Keratinocyte (primary cell): ENCODE data around the gene USB1. TPM values are rescaled to one million over a fixed set of nuclear protein-coding genes. Genes with fewer than 3 reads are reported as not detected.

Source experiments
- DNase-seq: peaks from one replicate; pipeline ENCODE4 v3.0.0-alpha.2; 2011; ENCODE audit warnings: low read depth, missing footprints, low spot score
- FAIRE-seq: peaks from 2 replicates; lab custom pipeline; 2011; peaks lifted over from hg19 to GRCh38; lab: Jason Lieb, UNC
- H2AFZ ChIP-seq: 2 replicates; pipeline ENCODE4 v1.6.0; 2012; ENCODE audit warnings: low read length, control low read depth, inconsistent platforms; ENCODE audit not compliant: control insufficient read depth
- H3K27ac ChIP-seq: 2 replicates; pipeline ENCODE4 v1.5.1; 2011; ENCODE audit warnings: low read length; ENCODE audit not compliant: control insufficient read depth, insufficient read depth
- H3K27me3 ChIP-seq: 3 replicates; pipeline ENCODE4 v1.6.0; 2011; ENCODE audit warnings: low read length; ENCODE audit not compliant: control insufficient read depth, insufficient read depth; ENCODE audit errors: extremely low read depth
- H3K36me3 ChIP-seq, 2 experiments: 2 replicates in 1 of 2; 3 replicates in 1 of 2; pipeline ENCODE4 v1.5.1; 2011; ENCODE audit warnings: low read length in 2 of 2, mild to moderate bottlenecking in 1 of 2; ENCODE audit not compliant: control insufficient read depth in 2 of 2, insufficient read depth in 2 of 2; ENCODE audit errors: extremely low read depth in 1 of 2
- H3K4me1 ChIP-seq: 3 replicates; pipeline ENCODE4 v1.5.1; 2011; ENCODE audit warnings: low read length; ENCODE audit not compliant: control insufficient read depth, insufficient read depth; ENCODE audit errors: extremely low read depth
- H3K4me2 ChIP-seq: 3 replicates; pipeline ENCODE4 v1.6.0; 2011; ENCODE audit warnings: low read depth, low read length; ENCODE audit not compliant: control insufficient read depth, insufficient read depth; ENCODE audit errors: extremely low read depth
- H3K4me3 ChIP-seq, 3 experiments: fragments of 200-600 bp in 1 of 3; sonication (generic) in 1 of 3; 2 replicates in 2 of 3; 3 replicates in 1 of 3; pipeline ENCODE4 v1.5.1; 2011 to 2016; ENCODE audit warnings: low read length in 3 of 3, mild to moderate bottlenecking in 3 of 3, control low read depth in 2 of 3, inconsistent platforms in 1 of 3, low read depth in 1 of 3, mixed read lengths in 1 of 3, mixed run types in 1 of 3, moderate library complexity in 1 of 3; ENCODE audit not compliant: control insufficient read depth in 2 of 3, insufficient read depth in 2 of 3; ENCODE audit errors: extremely low read depth in 1 of 3
- H3K79me2 ChIP-seq: 2 replicates; pipeline ENCODE4 v1.6.0; 2012; ENCODE audit warnings: low read length; ENCODE audit not compliant: control insufficient read depth, insufficient read depth
- H3K9ac ChIP-seq: 3 replicates; pipeline ENCODE4 v1.6.0; 2011; ENCODE audit warnings: low read length; ENCODE audit not compliant: control insufficient read depth, insufficient read depth; ENCODE audit errors: extremely low read depth
- H3K9me1 ChIP-seq: 3 replicates; pipeline ENCODE4 v1.6.0; 2011; ENCODE audit warnings: low read length; ENCODE audit not compliant: control insufficient read depth, insufficient read depth; ENCODE audit errors: extremely low read depth
- H3K9me3 ChIP-seq: 2 replicates; pipeline ENCODE4 v1.5.1; 2012; ENCODE audit warnings: low read depth, low read length; ENCODE audit not compliant: control insufficient read depth
- H4K20me1 ChIP-seq: 3 replicates; pipeline ENCODE4 v1.6.0; 2011; ENCODE audit warnings: low read length; ENCODE audit not compliant: control insufficient read depth, insufficient read depth; ENCODE audit errors: extremely low read depth
- CTCF ChIP-seq, 3 experiments: IDR thresholded peaks in 1 of 3; conservative IDR thresholded peaks in 1 of 3; optimal IDR thresholded peaks in 1 of 3; 2 replicates in 2 of 3; 3 replicates in 1 of 3; pipeline versions ENCODE3 to v1.5.1; 2011; ENCODE audit warnings: low read length in 3 of 3, mild to moderate bottlenecking in 3 of 3, moderate library complexity in 2 of 3, control low read depth in 1 of 3, inconsistent platforms in 1 of 3; ENCODE audit not compliant: insufficient read depth in 2 of 3; ENCODE audit errors: extremely low read depth in 1 of 3
- EZH2 ChIP-seq: IDR thresholded peaks from one replicate; pipeline ENCODE4 v1.6.1; 2012; ENCODE audit warnings: inconsistent platforms, mild to moderate bottlenecking, low read length, moderate library complexity
- dilution Hi-C: fragments of 300-500 bp; cut with MboI; formaldehyde crosslinking; loops from one replicate; pipeline ENCODE4 v1.7.0; 2020; ENCODE audit warnings: low sequenced_read_pairs; ENCODE audit not compliant: extremely low pct_ligation_motif_present
- polyA plus RNA-seq, 5 experiments: library from polyadenylated mRNA; depleted of rRNA in 3 of 5; stranded (reverse) in 3 of 5; stranded (forward) in 1 of 5; unstranded in 1 of 5; fragments of >200 nt; gene quantifications; 1 replicate in 1 of 5; 2 replicates in 3 of 5; 3 replicates in 1 of 5; pipeline versions ENCODE4 v1.2.1 to v1.2.3, GENCODE V29; 2011 to 2012; ENCODE audit warnings: missing spikeins in 2 of 5, low read depth in 1 of 5, low replicate concordance in 1 of 5

USB1 gene
- polyA plus RNA-seq, 1 donor (not counting 4 experiments of a cell fraction or from before 2014, with no cell fraction given): 63.5 TPM

- Histone ChIP-seq H3K27me3 (peaks cover 7% of the 10 kb centered on the region), H2AFZ (no peak overlapping the region)
- TF ChIP-seq EZH2 (no peak), CTCF (optimal IDR thresholded peaks at IDR 0.05 in 1 of 3, IDR thresholded peaks at IDR 0.05 in 1 of 3, conservative IDR thresholded peaks at IDR 0.05 in 1 of 3; ENCODE audit: extremely low read depth in 1 of 3, insufficient read depth in 2 of 3, low read length in 3 of 3) (no peak)
Measured at GRCh38 chr16:57956270-57956808, 44.9 kb upstream of the USB1 start.

GRCh38 chr16:57956924-57957672 is 44.1 kb upstream of the USB1 start:
- Histone ChIP-seq H3K4me3 (no peak overlapping the region), H3K4me2 (no peak overlapping the region), H3K9ac (no peak overlapping the region), H2AFZ (no peak overlapping the region), H3K9me1 (no peaks in the 10 kb centered on the region), H3K4me1 (no peaks in the 10 kb centered on the region), H4K20me1 (no peaks in the 10 kb centered on the region), H3K79me2 (no peaks in the 10 kb centered on the region), H3K27ac (no peak overlapping the region), H3K36me3 (no peaks in the 10 kb centered on the region), H3K27me3 (peaks cover 7% of the 10 kb centered on the region), H3K9me3 (no peaks in the 10 kb centered on the region)
- no peak for FAIRE-seq
- dilution Hi-C loops: no loop called here
- no peak for DNase-seq
- TF ChIP-seq EZH2 (no peak), CTCF (optimal IDR thresholded peaks at IDR 0.05 in 1 of 3, IDR thresholded peaks at IDR 0.05 in 1 of 3, conservative IDR thresholded peaks at IDR 0.05 in 1 of 3; ENCODE audit: extremely low read depth in 1 of 3, insufficient read depth in 2 of 3, low read length in 3 of 3) (no peak)

More at GRCh38 chr16:57956270-57956808, 44.9 kb upstream of the USB1 start:
- H3K36me3 ChIP-seq: no peaks in the 10 kb centered on the region
- no peaks in the 10 kb centered on the region for H4K20me1 ChIP-seq
- H3K4me3 ChIP-seq: no peak overlapping the region
- no peak overlapping the region for H3K9ac ChIP-seq
- H3K9me1 ChIP-seq: no peaks in the 10 kb centered on the region
- H3K4me1 ChIP-seq: no peaks in the 10 kb centered on the region
- H3K4me2 ChIP-seq: no peak overlapping the region
- FAIRE-seq (no peak), DNase-seq (no peak)
- H3K79me2 ChIP-seq: no peaks in the 10 kb centered on the region
- dilution Hi-C loops: no loop called here
- no peaks in the 10 kb centered on the region for H3K9me3 ChIP-seq
- H3K27ac ChIP-seq: no peak overlapping the region
